H9 (cell line): ENCODE data around the gene XPO1. TPM values are rescaled to one million over a fixed set of nuclear protein-coding genes. Genes with fewer than 3 reads are reported as not detected.

Source experiments
- DNase-seq: peaks from one replicate; pipeline ENCODE4 v3.0.0-alpha.2; 2017
- H2AFZ ChIP-seq: one replicate; pipeline ENCODE4 v1.6.1; 2013; ENCODE audit warnings: mild to moderate bottlenecking, low read length, control low read depth, moderate library complexity
- H2AK5ac ChIP-seq: 2 replicates; pipeline ENCODE4 v1.6.1; 2013; ENCODE audit warnings: low read length, control low read depth, mixed read lengths; ENCODE audit not compliant: insufficient read length
- H2BK120ac ChIP-seq: one replicate; pipeline ENCODE4 v1.6.1; 2013; ENCODE audit warnings: low read depth, mild to moderate bottlenecking, low read length, control low read depth, inconsistent platforms; ENCODE audit not compliant: poor library complexity, severe bottlenecking
- H2BK12ac ChIP-seq: 2 replicates; pipeline ENCODE4 v1.6.1; 2013; ENCODE audit warnings: low read length, control low read depth, mixed read lengths, low read depth; ENCODE audit not compliant: insufficient read length
- H2BK15ac ChIP-seq: 2 replicates; pipeline ENCODE4 v1.6.1; 2013; ENCODE audit warnings: low read depth, low read length, control low read depth
- H2BK20ac ChIP-seq: one replicate; pipeline ENCODE4 v1.6.1; 2013; ENCODE audit warnings: low read depth, mild to moderate bottlenecking, low read length, control low read depth, inconsistent platforms; ENCODE audit not compliant: poor library complexity, severe bottlenecking
- H2BK5ac ChIP-seq: 2 replicates; pipeline ENCODE4 v1.6.1; 2013; ENCODE audit warnings: low read length, control low read depth, mixed read lengths; ENCODE audit not compliant: insufficient read length
- H3K14ac ChIP-seq: 2 replicates; pipeline ENCODE4 v1.6.1; 2013; ENCODE audit warnings: low read length, control low read depth; ENCODE audit not compliant: insufficient read depth
- H3K18ac ChIP-seq: 2 replicates; pipeline ENCODE4 v1.6.1; 2013; ENCODE audit warnings: low read depth, mild to moderate bottlenecking, mixed read lengths, low read length, control low read depth; ENCODE audit not compliant: insufficient read length
- H3K23ac ChIP-seq: 2 replicates; pipeline ENCODE4 v1.6.1; 2013; ENCODE audit warnings: low read length, control low read depth, mixed read lengths, low read depth; ENCODE audit not compliant: insufficient read length
- H3K23me2 ChIP-seq: 2 replicates; pipeline ENCODE4 v1.6.1; 2013; ENCODE audit warnings: low read depth, mild to moderate bottlenecking, mixed read lengths, low read length, control low read depth; ENCODE audit not compliant: insufficient read length, poor library complexity, severe bottlenecking
- H3K27ac ChIP-seq: 2 replicates; pipeline ENCODE4 v1.5.1; 2013; ENCODE audit warnings: low read length, control low read depth, mixed read lengths, low read depth; ENCODE audit not compliant: insufficient read length
- H3K27me3 ChIP-seq: 2 replicates; pipeline ENCODE4 v1.6.1; 2013; ENCODE audit warnings: low read length, control low read depth, inconsistent platforms; ENCODE audit not compliant: insufficient read depth
- H3K4ac ChIP-seq: 2 replicates; pipeline ENCODE4 v1.6.1; 2013; ENCODE audit warnings: low read depth, mild to moderate bottlenecking, control low read depth, inconsistent platforms, low read length, moderate library complexity
- H3K4me1 ChIP-seq: 2 replicates; pipeline ENCODE4 v1.6.1; 2013; ENCODE audit warnings: low read length, control low read depth, inconsistent platforms; ENCODE audit not compliant: insufficient read depth
- H3K4me2 ChIP-seq: 2 replicates; pipeline ENCODE4 v1.6.1; 2013; ENCODE audit warnings: low read length, control low read depth, mixed read lengths; ENCODE audit not compliant: insufficient read length, insufficient read depth
- H3K56ac ChIP-seq: 2 replicates; pipeline ENCODE4 v1.6.1; 2013; ENCODE audit warnings: low read depth, mild to moderate bottlenecking, mixed read lengths, low read length, control low read depth; ENCODE audit not compliant: insufficient read length
- H3K79me1 ChIP-seq: 2 replicates; pipeline ENCODE4 v1.6.1; 2013; ENCODE audit warnings: low read depth, mild to moderate bottlenecking, moderate library complexity, low read length, control low read depth, inconsistent platforms; ENCODE audit not compliant: insufficient read depth, poor library complexity, severe bottlenecking
- H3K79me2 ChIP-seq: 2 replicates; pipeline ENCODE4 v1.6.1; 2013; ENCODE audit warnings: low read length, control low read depth, inconsistent platforms; ENCODE audit not compliant: insufficient read depth
- H3K9ac ChIP-seq: 2 replicates; pipeline ENCODE4 v1.6.1; 2013; ENCODE audit warnings: low read length, control low read depth, mixed read lengths; ENCODE audit not compliant: insufficient read length; ENCODE audit errors: extremely low read depth
- H3K9me3 ChIP-seq: one replicate; pipeline ENCODE4 v1.6.1; 2013; ENCODE audit warnings: low read depth, low read length, inconsistent platforms; ENCODE audit not compliant: control insufficient read depth
- H3T11ph ChIP-seq: one replicate; pipeline ENCODE4 v1.6.1; 2013; ENCODE audit warnings: mild to moderate bottlenecking, low read length, control low read depth, inconsistent platforms
- H4K20me1 ChIP-seq: one replicate; pipeline ENCODE4 v1.6.1; 2013; ENCODE audit not compliant: control insufficient read depth, insufficient read length, insufficient read depth
- H4K5ac ChIP-seq: 2 replicates; pipeline ENCODE4 v1.6.1; 2013; ENCODE audit warnings: low read depth, mild to moderate bottlenecking, mixed read lengths, low read length, control low read depth; ENCODE audit not compliant: insufficient read length
- H4K8ac ChIP-seq: replicated peaks from 2 replicates; pipeline ENCODE4 v1.6.1; 2013; ENCODE audit warnings: low read length, control low read depth, mixed read lengths, low read depth; ENCODE audit not compliant: insufficient read length
- H4K91ac ChIP-seq: 2 replicates; pipeline ENCODE4 v1.6.1; 2013; ENCODE audit warnings: low read depth, mild to moderate bottlenecking, moderate library complexity, mixed read lengths, low read length, control low read depth; ENCODE audit not compliant: insufficient read length
- H3K27ac Mint-ChIP-seq, 3 experiments: 2 replicates in 2 of 3; 3 replicates in 1 of 3; pipeline ENCODE4 v1.8.0; 2020 to 2021; ENCODE audit warnings: mixed read lengths in 3 of 3, mild to moderate bottlenecking in 1 of 3, moderate library complexity in 1 of 3
- H3K27me3 Mint-ChIP-seq: 2 replicates; pipeline ENCODE4 v1.8.0; 2021; ENCODE audit warnings: low read depth, mild to moderate bottlenecking, moderate library complexity, mixed read lengths
- H3K36me3 Mint-ChIP-seq, 3 experiments: 2 replicates in 2 of 3; 3 replicates in 1 of 3; pipeline ENCODE4 v1.8.0; 2020 to 2021; ENCODE audit warnings: low read depth in 3 of 3, mixed read lengths in 3 of 3; ENCODE audit not compliant: insufficient read depth in 1 of 3
- H3K4me1 Mint-ChIP-seq, 2 experiments: 2 replicates each; pipeline ENCODE4 v1.8.0; 2020; ENCODE audit warnings: mixed read lengths in 2 of 2
- H3K4me3 Mint-ChIP-seq, 2 experiments: 2 replicates in 1 of 2; 3 replicates in 1 of 2; pipeline ENCODE4 v1.8.0; 2020 to 2021; ENCODE audit warnings: mild to moderate bottlenecking in 2 of 2, mixed read lengths in 2 of 2, moderate library complexity in 1 of 2
- H3K9me3 Mint-ChIP-seq, 2 experiments: 2 replicates in 1 of 2; 3 replicates in 1 of 2; pipeline ENCODE4 v1.8.0; 2020; ENCODE audit warnings: mild to moderate bottlenecking in 2 of 2, mixed read lengths in 2 of 2, moderate library complexity in 1 of 2
- CTCF ChIP-seq: fragments of 200-600 bp; sonication (generic); conservative IDR thresholded peaks from 3 replicates; pipeline ENCODE4 v1.8.0; 2021; ENCODE audit warnings: antibody characterized with exemption, mild to moderate bottlenecking
- WGBS: extraction: QIAGEN DNeasy Blood & Tissue Kit; methylation state at CpG from one replicate; pipeline ENCODE4 v1.1.7; 2013; ENCODE audit warnings: missing lambda C conversion rate, low lambda C conversion rate, mixed read lengths; ENCODE audit not compliant: insufficient read length; ENCODE audit errors: extremely low coverage; 5-methylcytosine and 5-hydroxymethylcytosine counted together
- total RNA-seq: library from RNA; stranded (reverse); gene quantifications from 2 replicates; pipeline ENCODE4 v1.2.1, GENCODE V29; 2021

The XPO1 gene
- total RNA-seq, 1 experiment from 2014 or later = 320 TPM

GRCh38 chr2:61512768-61513398, 25.3 kb downstream of the XPO1 start:
- Histone ChIP-seq H3K18ac (no peak overlapping the region), H3K79me1 (no peaks in the 10 kb centered on the region), H2BK12ac (no peak overlapping the region), H4K5ac (no peak overlapping the region), H4K91ac (no peak overlapping the region), H2BK15ac (no peak overlapping the region), H3K9ac (no peak overlapping the region), H2BK120ac (no peak overlapping the region), H3K4me1 (no peaks in the 10 kb centered on the region), H3K27me3 (no peaks in the 10 kb centered on the region), H3K56ac (no peak overlapping the region), H3K27ac (no peak overlapping the region), H3K79me2 (peaks cover 53% of the 10 kb centered on the region; the same call in 1 of the 2 replicates), H3K4me2 (no peak overlapping the region), H2AK5ac (no peak overlapping the region), H3T11ph (no peak overlapping the region), H3K4ac (no peak overlapping the region), H2AFZ (no peak overlapping the region), H3K14ac (no peak overlapping the region), H3K23ac (no peak overlapping the region), H4K20me1 (no peaks in the 10 kb centered on the region), H2BK20ac (no peak overlapping the region), H3K9me3 (no peaks in the 10 kb centered on the region), H2BK5ac (no peak overlapping the region), H3K23me2 (no peaks in the 10 kb centered on the region), H4K8ac (no peak overlapping the region)
- WGBS = no CpG with 5 or more reads among the region's 12 CpGs
- Mint-ChIP-seq H3K36me3 (peaks cover 43 to 95% (median 79%) of the 10 kb centered on the region in 3 experiments; a peak in 6 of 7 replicates), H3K27ac (peak overlapping the region in 2 of 3 experiments; percentile 82 to 91; a peak in 5 of 7 replicates), H3K4me3 (no peak overlapping the region; a peak in 1 of 5 replicates), H3K4me1 (peaks cover 16 to 25% of the 10 kb centered on the region in 2 experiments), H3K9me3 (no peaks in the 10 kb centered on the region), H3K27me3 (no peaks in the 10 kb centered on the region)
- no peak for DNase-seq
- TF ChIP-seq CTCF = no peak
